ENCODE results near the gene TEAD4. TPM values are rescaled to one million over a fixed set of nuclear protein-coding genes. Genes with fewer than 3 reads are reported as not detected.

TEAD4 gene
- total and polyA plus RNA-seq, 2 experiments from 2014 or later: 5.5 to 12.7 TPM

- Histone ChIP-seq H3K79me2 (no peaks in the 10 kb centered on the region), H3K4me1 (ENCODE audit: insufficient read depth) (no peaks in the 10 kb centered on the region), H3K9me3 (ENCODE audit: low read depth) (no peaks in the 10 kb centered on the region), H3K27me3 (no peaks in the 10 kb centered on the region), H2AFZ (no peak overlapping the region), H3K36me3 (replicated peaks; ENCODE audit: insufficient read depth, low read depth) (no peaks in the 10 kb centered on the region), H3K4me3 (no peak overlapping the region), H3K4me2 (no peak overlapping the region), H3K9me2 (replicated peaks; ENCODE audit: insufficient read depth) (no peaks in the 10 kb centered on the region), H4K20me1 (ENCODE audit: insufficient read depth, poor library complexity, severe bottlenecking) (no peaks in the 10 kb centered on the region), H3K27ac (no peak overlapping the region)
- TF ChIP-seq EZH2 (IDR thresholded peaks at IDR 0.05; ENCODE audit: borderline replicate concordance): no peak
- TF ChIP-seq EZH2phosphoT487 (IDR thresholded peaks at IDR 0.05; ENCODE audit: low read depth, severe bottlenecking, unreplicated experiment): no peak
- TF ChIP-seq CTCF (IDR thresholded peaks at IDR 0.05; ENCODE audit: poor library complexity): no peak
- no peak for DNase-seq (ENCODE audit: low spot score)
- WGBS (ENCODE audit: low lambda C conversion rate, missing lambda C conversion rate): 77% methylated on average over 5 of the region's 5 CpGs
Observed at GRCh38 chr12:2977776-2978175, 18.6 kb downstream of the TEAD4 start.

- Histone ChIP-seq H4K20me1 (ENCODE audit: insufficient read depth, poor library complexity, severe bottlenecking) (no peaks in the 10 kb centered on the region), H3K36me3 (replicated peaks; ENCODE audit: insufficient read depth, low read depth) (no peaks in the 10 kb centered on the region), H2AFZ (no peak overlapping the region), H3K9me3 (ENCODE audit: low read depth) (no peaks in the 10 kb centered on the region), H3K4me1 (ENCODE audit: insufficient read depth) (no peaks in the 10 kb centered on the region), H3K27me3 (no peaks in the 10 kb centered on the region), H3K4me2 (no peak overlapping the region), H3K9me2 (replicated peaks; ENCODE audit: insufficient read depth) (no peaks in the 10 kb centered on the region), H3K4me3 (no peak overlapping the region), H3K79me2 (no peaks in the 10 kb centered on the region), H3K27ac (no peak overlapping the region)
- DNase-seq (ENCODE audit: low spot score): no peak
- TF ChIP-seq EZH2phosphoT487 (IDR thresholded peaks at IDR 0.05; ENCODE audit: low read depth, severe bottlenecking, unreplicated experiment) (no peak), CTCF (IDR thresholded peaks at IDR 0.05; ENCODE audit: poor library complexity) (no peak), EZH2 (IDR thresholded peaks at IDR 0.05; ENCODE audit: borderline replicate concordance) (no peak)
- WGBS (ENCODE audit: low lambda C conversion rate, missing lambda C conversion rate): 87% methylated on average over 4 of the region's 4 CpGs
Observed at GRCh38 chr12:2979806-2980205, 20.6 kb downstream of the TEAD4 start.

GRCh38 chr12:2980630-2981029, 21.4 kb downstream of the TEAD4 start:
- no peaks in the 10 kb centered on the region for H4K20me1 ChIP-seq (ENCODE audit: insufficient read depth, poor library complexity, severe bottlenecking)
- H2AFZ ChIP-seq: no peak overlapping the region
- WGBS (ENCODE audit: low lambda C conversion rate, missing lambda C conversion rate): 87% methylated on average over 7 of the region's 7 CpGs
- no peaks in the 10 kb centered on the region for H3K9me3 ChIP-seq (ENCODE audit: low read depth)
- no peaks in the 10 kb centered on the region for H3K9me2 ChIP-seq (replicated peaks; ENCODE audit: insufficient read depth)
- H3K36me3 ChIP-seq (replicated peaks; ENCODE audit: insufficient read depth, low read depth): no peaks in the 10 kb centered on the region
- DNase-seq (ENCODE audit: low spot score): no peak
- H3K4me1 ChIP-seq (ENCODE audit: insufficient read depth): no peaks in the 10 kb centered on the region
- no peak overlapping the region for H3K27ac ChIP-seq
- TF ChIP-seq CTCF (IDR thresholded peaks at IDR 0.05; ENCODE audit: poor library complexity) (no peak), EZH2phosphoT487 (IDR thresholded peaks at IDR 0.05; ENCODE audit: low read depth, severe bottlenecking, unreplicated experiment) (no peak), EZH2 (IDR thresholded peaks at IDR 0.05; ENCODE audit: borderline replicate concordance) (no peak)
- no peaks in the 10 kb centered on the region for H3K79me2 ChIP-seq
- H3K27me3 ChIP-seq: no peaks in the 10 kb centered on the region
- no peak overlapping the region for H3K4me3 ChIP-seq
- H3K4me2 ChIP-seq: no peak overlapping the region

GRCh38 chr12:2982361-2982760, 23.2 kb downstream of the TEAD4 start:
- no peaks in the 10 kb centered on the region for H3K36me3 ChIP-seq (replicated peaks; ENCODE audit: insufficient read depth, low read depth)
- DNase-seq (ENCODE audit: low spot score): no peak
- TF ChIP-seq EZH2 (IDR thresholded peaks at IDR 0.05; ENCODE audit: borderline replicate concordance): no peak
- TF ChIP-seq CTCF (IDR thresholded peaks at IDR 0.05; ENCODE audit: poor library complexity): no peak
- no peak for TF ChIP-seq EZH2phosphoT487 (IDR thresholded peaks at IDR 0.05; ENCODE audit: low read depth, severe bottlenecking, unreplicated experiment)
- no peak overlapping the region for H3K4me2 ChIP-seq
- no peaks in the 10 kb centered on the region for H3K4me1 ChIP-seq (ENCODE audit: insufficient read depth)
- H2AFZ ChIP-seq: no peak overlapping the region
- no peaks in the 10 kb centered on the region for H3K9me3 ChIP-seq (ENCODE audit: low read depth)
- no peak overlapping the region for H3K27ac ChIP-seq
- 97% methylated on average over 13 of the region's 13 CpGs for WGBS (ENCODE audit: low lambda C conversion rate, missing lambda C conversion rate)
- H3K79me2 ChIP-seq: no peaks in the 10 kb centered on the region
- H3K9me2 ChIP-seq (replicated peaks; ENCODE audit: insufficient read depth): no peaks in the 10 kb centered on the region
- H4K20me1 ChIP-seq (ENCODE audit: insufficient read depth, poor library complexity, severe bottlenecking): no peaks in the 10 kb centered on the region
- no peak overlapping the region for H3K4me3 ChIP-seq
- no peaks in the 10 kb centered on the region for H3K27me3 ChIP-seq

Measured in hepatocyte (in vitro differentiated cells).